Central memory CD8-positive, alpha-beta T cell (primary cell): ENCODE results near the gene LSAMP.

Experiments
- ATAC-seq: fragments of 150-1000 bp; cut with Tn5 transposase; replicated peaks from 2 replicates; pipeline ENCODE4 v1.10.0; 2022; ENCODE audit warnings: mild to moderate bottlenecking, moderate FRiP score, moderate number of reproducible peaks; ENCODE audit not compliant: poor library complexity, severe bottlenecking; ENCODE audit errors: extremely low read depth
- DNase-seq, 2 donors: peaks; one replicate each; pipeline ENCODE4 v3.0.0; 2021; ENCODE audit warnings: low spot score in 2 of 2
- H3K27ac Mint-ChIP-seq: one replicate; pipeline ENCODE4 v1.8.0; 2022; ENCODE audit warnings: low read depth, mild to moderate bottlenecking, moderate library complexity, mixed read lengths
- H3K27me3 Mint-ChIP-seq: one replicate; pipeline ENCODE4 v1.8.0; 2022; ENCODE audit warnings: mixed read lengths
- H3K36me3 Mint-ChIP-seq: one replicate; pipeline ENCODE4 v1.8.0; 2022; ENCODE audit warnings: mild to moderate bottlenecking, moderate library complexity, mixed read lengths; ENCODE audit not compliant: insufficient read depth
- H3K4me1 Mint-ChIP-seq: one replicate; pipeline ENCODE4 v1.8.0; 2022; ENCODE audit warnings: mixed read lengths
- H3K4me3 Mint-ChIP-seq: one replicate; pipeline ENCODE4 v1.8.0; 2022; ENCODE audit warnings: mild to moderate bottlenecking, moderate library complexity, mixed read lengths
- H3K9me3 Mint-ChIP-seq: one replicate; pipeline ENCODE4 v1.8.0; 2022; ENCODE audit warnings: mixed read lengths

Gene LSAMP

DNA sequence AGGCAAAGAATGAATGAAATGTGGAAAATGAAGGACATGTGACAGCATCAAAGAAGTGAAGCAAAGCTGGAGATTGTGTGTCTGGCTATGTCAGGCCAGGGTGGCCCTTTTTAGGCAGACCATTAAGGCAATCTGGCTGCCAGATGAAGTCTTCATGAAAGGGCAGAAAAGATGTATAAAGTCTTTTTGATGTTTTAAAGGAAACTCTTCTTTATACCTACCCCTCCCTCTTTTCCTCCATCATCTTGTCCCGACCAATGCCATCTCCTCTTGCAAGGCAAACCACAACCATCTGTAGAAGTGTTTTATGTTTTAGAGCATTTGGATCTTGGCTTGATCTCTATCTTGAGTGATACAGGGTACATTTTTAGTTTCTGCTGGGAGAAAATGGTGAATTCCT, 259.2 kb downstream of the LSAMP start:
- Mint-ChIP-seq H3K9me3 (peaks cover 10% of the 10 kb centered on the region), H3K27ac (no peak overlapping the region), H3K36me3 (no peaks in the 10 kb centered on the region), H3K27me3 (no peaks in the 10 kb centered on the region), H3K4me1 (no peaks in the 10 kb centered on the region), H3K4me3 (no peak overlapping the region)
- ATAC-seq (no peak), DNase-seq (no peak)

DNA sequence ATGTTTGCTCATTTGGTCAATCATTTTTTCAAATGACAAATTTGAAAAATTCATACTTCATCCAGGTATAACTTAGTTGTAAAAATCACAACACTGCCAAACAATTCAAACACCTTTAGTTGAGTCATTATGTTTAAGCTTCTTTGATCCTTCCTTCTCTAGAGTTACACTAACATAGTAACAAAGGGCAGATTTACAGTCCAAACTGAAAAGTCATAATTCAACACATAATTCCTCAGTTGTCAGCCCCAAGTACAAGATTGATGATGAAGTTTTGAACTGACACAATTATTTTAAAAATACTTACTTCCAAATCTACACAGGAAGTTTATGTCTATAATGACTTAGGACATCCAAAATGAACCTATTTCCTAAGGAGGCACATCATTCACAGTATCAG, 264.1 kb downstream of the LSAMP start:
- ATAC-seq (no peak), DNase-seq (no peak)
- Mint-ChIP-seq H3K27ac (no peak overlapping the region), H3K27me3 (no peaks in the 10 kb centered on the region), H3K36me3 (no peaks in the 10 kb centered on the region), H3K4me1 (no peaks in the 10 kb centered on the region), H3K9me3 (peaks cover 10% of the 10 kb centered on the region), H3K4me3 (no peak overlapping the region)

DNA sequence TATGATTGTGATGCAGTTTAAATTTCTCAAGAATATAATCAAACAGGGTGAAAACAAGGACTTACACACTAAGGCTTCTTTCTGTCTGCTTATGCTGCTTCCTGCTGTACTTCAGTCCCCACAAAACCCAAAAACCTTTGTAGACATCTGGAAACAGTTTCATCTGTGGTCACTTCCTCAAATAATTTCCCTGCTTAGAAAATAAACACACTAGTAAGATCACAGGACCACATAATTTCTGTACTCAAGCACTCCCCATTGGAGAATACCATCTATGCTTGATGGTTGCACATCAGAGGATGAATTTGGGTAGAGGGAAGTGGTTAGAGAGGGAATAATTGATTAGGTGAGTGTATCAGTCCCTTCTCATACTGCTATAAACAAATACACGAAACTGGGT, 266.2 kb downstream of the LSAMP start:
- Mint-ChIP-seq H3K36me3 (no peaks in the 10 kb centered on the region), H3K27ac (no peak overlapping the region), H3K9me3 (peaks cover 15% of the 10 kb centered on the region), H3K4me3 (no peak overlapping the region), H3K27me3 (no peaks in the 10 kb centered on the region), H3K4me1 (no peaks in the 10 kb centered on the region)
- DNase-seq = no peak
- no peak for ATAC-seq

DNA sequence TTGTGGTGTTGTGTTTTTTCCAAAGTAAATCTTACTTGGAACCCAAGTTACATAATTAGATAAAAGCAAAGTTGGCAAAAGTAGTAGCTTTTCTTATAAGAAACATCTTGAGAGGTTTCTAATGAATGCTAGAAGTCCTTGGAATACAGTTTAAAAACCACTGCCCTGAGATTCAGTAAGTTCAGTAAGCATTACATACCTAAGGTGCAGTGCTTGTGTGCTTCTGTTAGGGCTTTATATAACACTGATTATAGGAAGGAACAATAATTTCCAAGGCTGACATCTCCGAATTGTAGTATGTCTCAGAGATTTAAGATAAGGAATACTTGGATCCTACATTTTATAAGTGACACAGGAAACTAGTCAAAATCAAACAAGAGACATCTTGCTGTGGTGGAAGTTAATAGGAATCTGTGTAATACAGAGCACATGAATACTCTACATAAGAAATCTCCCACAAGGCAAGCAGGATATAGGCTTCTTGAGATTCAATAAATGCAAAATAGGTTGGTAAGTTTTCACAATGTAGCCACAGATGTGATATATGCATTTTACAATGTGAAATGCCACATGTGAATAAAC, 268.2 kb downstream of the LSAMP start:
- Mint-ChIP-seq H3K9me3 (peaks cover 12% of the 10 kb centered on the region), H3K4me3 (no peak overlapping the region), H3K27me3 (no peaks in the 10 kb centered on the region), H3K36me3 (no peaks in the 10 kb centered on the region), H3K27ac (no peak overlapping the region), H3K4me1 (no peaks in the 10 kb centered on the region)
- no peak for DNase-seq
- no peak for ATAC-seq

DNA sequence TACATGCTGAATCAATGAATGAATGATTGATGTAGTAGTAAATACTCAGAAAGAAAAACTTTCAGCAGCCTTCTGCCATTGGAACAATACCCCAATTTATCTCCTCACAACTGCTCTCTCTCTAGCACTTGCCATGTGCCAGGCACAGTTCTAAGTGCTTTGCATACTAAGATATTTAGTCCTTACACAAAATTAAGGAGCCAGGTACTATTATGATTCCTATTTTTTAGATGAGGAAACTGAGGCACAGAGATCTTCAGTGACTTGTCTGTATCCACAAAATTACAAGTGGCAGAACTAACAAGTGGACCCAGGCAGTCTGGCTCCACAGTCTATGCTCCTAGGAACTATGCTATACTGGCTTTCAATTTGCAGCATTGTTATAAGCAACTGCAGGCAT, 279.2 kb downstream of the LSAMP start:
- ATAC-seq (no peak), DNase-seq (no peak)
- Mint-ChIP-seq H3K9me3 (peaks cover 9% of the 10 kb centered on the region), H3K4me3 (no peak overlapping the region), H3K4me1 (no peaks in the 10 kb centered on the region), H3K36me3 (peaks cover 3% of the 10 kb centered on the region), H3K27ac (no peak overlapping the region), H3K27me3 (no peaks in the 10 kb centered on the region)

DNA sequence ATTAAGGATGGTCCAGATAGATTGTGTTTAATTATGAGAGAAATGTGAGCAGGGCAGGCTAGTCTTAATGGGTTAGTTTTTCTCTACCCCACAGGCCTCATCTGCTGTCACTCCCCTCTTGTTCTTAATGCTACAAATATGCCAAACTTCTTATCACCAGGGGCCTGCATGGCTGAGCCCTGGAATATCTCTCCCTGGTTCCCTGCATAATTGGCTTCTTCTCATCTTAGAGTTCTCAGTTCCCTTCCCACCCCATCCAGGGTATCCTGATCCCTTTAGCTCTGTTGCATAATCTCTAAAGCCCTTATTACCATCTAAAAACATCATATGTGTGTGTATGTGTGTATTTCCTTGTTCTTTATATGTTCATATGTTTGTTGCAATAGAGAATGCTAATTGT, 279.6 kb downstream of the LSAMP start:
- Mint-ChIP-seq H3K9me3 (peaks cover 9% of the 10 kb centered on the region), H3K27me3 (no peaks in the 10 kb centered on the region), H3K4me1 (no peaks in the 10 kb centered on the region), H3K36me3 (peaks cover 3% of the 10 kb centered on the region), H3K4me3 (no peak overlapping the region), H3K27ac (no peak overlapping the region)
- ATAC-seq = no peak
- DNase-seq = no peak

DNA sequence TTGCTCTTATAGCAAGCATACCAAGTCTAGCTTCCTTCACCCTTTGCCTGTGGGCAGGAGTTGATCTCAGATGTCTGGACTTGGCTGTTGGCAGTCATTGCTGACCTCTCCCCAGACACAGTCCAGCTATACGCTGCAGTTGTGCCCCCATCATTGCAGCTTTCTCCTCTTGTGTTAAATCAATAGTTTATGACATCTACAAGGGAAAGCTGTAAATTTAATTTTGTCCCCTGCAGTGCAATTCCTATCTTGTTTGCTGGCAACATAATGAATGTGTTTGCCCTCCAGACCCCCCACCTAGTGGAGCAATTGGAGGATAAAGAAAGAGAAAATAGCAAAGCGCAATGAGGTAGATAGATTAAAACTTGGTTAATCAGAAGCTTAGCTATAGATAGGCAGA, 280.2 kb downstream of the LSAMP start:
- Mint-ChIP-seq H3K36me3 (peaks cover 3% of the 10 kb centered on the region), H3K9me3 (peaks cover 9% of the 10 kb centered on the region), H3K4me3 (no peak overlapping the region), H3K27ac (no peak overlapping the region), H3K27me3 (no peaks in the 10 kb centered on the region), H3K4me1 (no peaks in the 10 kb centered on the region)
- DNase-seq = no peak
- ATAC-seq = no peak

DNA sequence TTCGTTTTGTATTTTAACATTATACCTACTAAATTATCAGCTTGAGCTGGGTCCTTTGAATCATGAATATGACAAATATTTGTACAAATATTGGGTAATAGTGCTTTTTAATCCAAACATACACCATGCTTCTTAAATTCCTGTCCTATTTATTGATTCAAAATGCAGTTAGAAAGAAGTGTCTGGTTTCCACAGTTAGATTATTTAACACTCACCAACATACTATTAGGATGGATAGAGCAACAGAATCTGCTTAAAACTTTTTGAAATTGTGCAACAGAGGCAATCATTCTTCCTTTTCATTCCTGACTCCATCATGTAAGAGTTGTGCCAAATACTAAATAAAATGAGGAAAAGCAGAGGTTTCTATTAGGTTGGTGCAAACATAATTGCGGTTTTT, 281.2 kb downstream of the LSAMP start:
- ATAC-seq (no peak), DNase-seq (no peak)
- Mint-ChIP-seq H3K4me3 (no peak overlapping the region), H3K36me3 (peaks cover 3% of the 10 kb centered on the region), H3K27me3 (no peaks in the 10 kb centered on the region), H3K27ac (no peak overlapping the region), H3K4me1 (no peaks in the 10 kb centered on the region), H3K9me3 (peaks cover 17% of the 10 kb centered on the region)

DNA sequence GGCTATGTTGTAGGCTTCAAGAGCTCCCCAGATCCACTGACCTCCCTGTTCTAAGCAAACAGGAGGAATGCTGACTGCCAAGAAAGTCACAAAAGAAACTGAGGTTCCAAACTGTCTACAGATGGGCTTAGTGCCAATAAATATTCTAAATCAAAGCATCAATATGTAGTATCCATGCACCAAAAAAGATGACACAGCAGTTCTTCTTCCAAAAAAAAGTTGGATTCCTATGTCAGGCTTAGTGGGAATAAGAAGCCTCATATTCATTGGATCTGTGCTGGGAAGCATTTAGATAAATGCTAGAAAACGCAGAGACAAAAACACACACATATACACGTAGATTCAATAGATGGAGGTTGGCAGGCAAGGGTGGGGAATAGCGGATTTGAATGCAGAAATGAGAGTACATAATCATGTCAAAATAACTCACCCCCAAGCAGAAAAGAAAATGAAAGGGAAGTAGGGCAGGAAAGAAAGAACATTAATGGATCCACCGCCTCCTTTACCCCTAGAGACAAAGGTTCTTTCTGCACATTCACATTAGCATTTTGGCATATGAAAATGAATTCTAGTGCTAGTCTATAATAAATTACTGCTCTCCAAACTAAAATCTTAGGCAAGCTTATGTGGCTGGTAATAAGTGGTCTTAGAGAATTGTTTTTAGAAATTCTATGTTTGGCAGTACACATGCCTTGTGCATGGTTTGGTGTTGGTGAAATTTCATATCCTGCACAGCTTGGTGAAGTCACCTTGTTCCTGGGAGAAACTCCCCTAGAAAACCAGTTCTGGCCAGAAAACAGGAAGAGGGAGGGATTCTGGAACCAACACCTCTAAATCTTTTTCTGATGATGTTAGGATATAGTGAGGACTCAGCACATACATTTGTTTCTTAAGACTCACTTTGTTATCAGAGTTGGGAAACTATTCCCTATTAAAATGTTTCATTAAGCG, 283.4 kb downstream of the LSAMP start:
- Mint-ChIP-seq H3K9me3 (peaks cover 8% of the 10 kb centered on the region), H3K4me1 (no peaks in the 10 kb centered on the region), H3K27ac (no peak overlapping the region), H3K27me3 (no peaks in the 10 kb centered on the region), H3K36me3 (no peaks in the 10 kb centered on the region), H3K4me3 (no peak overlapping the region)
- ATAC-seq = no peak
- no peak for DNase-seq

DNA sequence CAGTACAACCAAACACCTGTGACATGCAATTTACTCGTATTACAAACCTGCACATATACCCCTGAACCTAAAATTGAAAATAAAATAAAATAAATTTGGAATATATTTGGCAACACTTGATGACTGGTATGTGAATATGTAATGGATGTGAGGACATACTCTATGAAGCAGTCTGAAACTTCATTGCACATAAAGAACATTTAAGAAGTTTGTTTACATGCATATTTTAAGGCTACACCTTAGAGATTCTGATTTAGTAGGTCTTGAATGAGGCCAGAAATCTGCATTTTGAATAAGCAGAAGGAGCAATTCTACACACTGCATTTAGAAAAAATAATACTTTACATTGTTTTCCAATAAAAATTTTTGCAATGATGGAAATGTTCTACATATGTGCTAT, 284.7 kb downstream of the LSAMP start:
- no peak overlapping the region for H3K4me3 Mint-ChIP-seq
- no peaks in the 10 kb centered on the region for H3K27me3 Mint-ChIP-seq
- ATAC-seq (no peak), DNase-seq (no peak)
- H3K9me3 Mint-ChIP-seq = peaks cover 17% of the 10 kb centered on the region
- no peak overlapping the region for H3K27ac Mint-ChIP-seq
- H3K4me1 Mint-ChIP-seq = no peaks in the 10 kb centered on the region
- no peaks in the 10 kb centered on the region for H3K36me3 Mint-ChIP-seq

DNA sequence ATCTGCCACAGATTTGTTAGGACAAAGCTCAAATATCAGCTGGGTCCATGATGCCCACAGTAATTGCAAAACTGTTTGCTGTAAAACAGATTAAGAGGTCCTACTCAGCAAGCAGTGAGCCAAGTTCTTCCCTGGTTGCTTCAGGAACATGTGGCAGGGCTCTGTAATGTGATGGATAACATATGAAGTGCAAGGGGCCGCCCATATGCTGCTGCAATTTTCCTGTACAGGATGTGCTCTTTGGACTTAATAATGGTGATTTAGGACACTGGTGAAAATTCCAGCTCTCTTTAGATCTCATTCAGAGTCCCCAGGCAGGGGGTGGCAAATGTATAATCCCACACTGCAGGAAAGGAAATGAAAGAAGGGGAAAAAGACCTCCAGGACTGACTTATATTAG, 289.4 kb downstream of the LSAMP start:
- Mint-ChIP-seq H3K4me1 (no peaks in the 10 kb centered on the region), H3K27me3 (no peaks in the 10 kb centered on the region), H3K4me3 (no peak overlapping the region), H3K9me3 (peaks cover 22% of the 10 kb centered on the region), H3K27ac (no peak overlapping the region), H3K36me3 (no peaks in the 10 kb centered on the region)
- ATAC-seq (no peak), DNase-seq (no peak)

DNA sequence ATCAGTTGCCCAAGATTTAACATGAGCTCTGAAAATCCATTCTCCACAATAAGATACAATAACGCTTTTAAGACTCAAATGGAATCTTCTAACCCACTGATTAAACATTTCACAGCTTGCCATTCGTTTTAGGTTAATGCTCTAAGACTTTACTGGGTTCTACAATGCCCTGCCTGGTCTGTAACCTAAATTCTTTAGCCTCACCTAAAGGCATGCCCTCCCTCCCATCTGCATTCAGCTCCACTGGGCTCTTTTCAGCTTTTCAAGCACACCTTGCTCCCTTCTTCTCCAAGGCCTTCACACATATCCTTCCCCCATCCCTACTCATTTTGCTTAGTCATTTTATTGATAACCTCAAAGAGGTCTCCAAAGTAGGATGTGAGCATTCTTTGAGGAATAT, 290.9 kb downstream of the LSAMP start:
- ATAC-seq (no peak), DNase-seq (no peak)
- Mint-ChIP-seq H3K4me1 (no peaks in the 10 kb centered on the region), H3K27ac (no peak overlapping the region), H3K27me3 (no peaks in the 10 kb centered on the region), H3K9me3 (peaks cover 19% of the 10 kb centered on the region), H3K36me3 (peaks cover 1% of the 10 kb centered on the region), H3K4me3 (no peak overlapping the region)

DNA sequence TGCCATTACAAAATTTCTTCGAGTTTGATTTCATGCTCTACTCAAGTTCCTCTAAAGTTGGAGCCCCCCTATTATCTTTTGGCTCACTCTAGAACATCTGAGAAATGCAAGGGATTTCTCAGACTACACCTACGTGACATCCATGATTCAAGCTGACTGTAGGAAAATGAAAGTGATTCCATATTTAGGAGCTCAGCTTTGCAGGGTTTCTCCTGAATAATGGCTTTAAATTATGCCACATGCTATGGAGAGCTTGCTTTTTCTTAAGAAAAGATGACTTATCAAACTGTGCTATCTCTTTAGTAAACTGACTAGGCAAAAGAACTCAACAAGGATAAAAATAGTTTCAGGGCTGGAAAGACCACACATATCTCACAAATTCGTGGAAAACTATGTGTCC, 292.1 kb downstream of the LSAMP start:
- no peak for ATAC-seq
- Mint-ChIP-seq H3K27me3 (no peaks in the 10 kb centered on the region), H3K9me3 (peaks cover 25% of the 10 kb centered on the region), H3K27ac (no peak overlapping the region), H3K4me3 (no peak overlapping the region), H3K36me3 (peaks cover 1% of the 10 kb centered on the region), H3K4me1 (no peaks in the 10 kb centered on the region)
- DNase-seq = no peak
